Trophoblast cell (in vitro differentiated cells and primary cell): ENCODE results near the gene ITPKB.
A peak's percentile ranks its signal among the peaks of the same experiment; 100 is the strongest.
"Not testable (repeated sequence)": the region's sequence is repeated elsewhere in the genome, so short reads cannot be mapped to it uniquely, and the experiment has no call there.

Source experiments
- DNase-seq, 2 donors: peaks; one replicate each; pipeline ENCODE4 v3.0.0-alpha.2; 2016
- H2AFZ ChIP-seq: 2 replicates; pipeline ENCODE4 v1.6.1; 2013; ENCODE audit warnings: low read length, moderate library complexity, mild to moderate bottlenecking; ENCODE audit not compliant: insufficient read depth, poor library complexity
- H2AK5ac ChIP-seq: 2 replicates; pipeline ENCODE4 v1.6.1; 2013; ENCODE audit warnings: mild to moderate bottlenecking, low read length
- H2BK120ac ChIP-seq: 2 replicates; pipeline ENCODE4 v1.6.1; 2013; ENCODE audit warnings: low read length, mild to moderate bottlenecking, moderate library complexity; ENCODE audit not compliant: insufficient read depth, poor library complexity
- H2BK12ac ChIP-seq: 2 replicates; pipeline ENCODE4 v1.6.1; 2013; ENCODE audit warnings: mild to moderate bottlenecking, low read length, moderate library complexity
- H2BK5ac ChIP-seq: 2 replicates; pipeline ENCODE4 v1.6.1; 2013; ENCODE audit warnings: low read length, low read depth, moderate library complexity, mild to moderate bottlenecking; ENCODE audit not compliant: poor library complexity
- H3K14ac ChIP-seq: 2 replicates; pipeline ENCODE4 v1.6.1; 2013; ENCODE audit warnings: mild to moderate bottlenecking, low read length
- H3K18ac ChIP-seq: 2 replicates; pipeline ENCODE4 v1.6.1; 2013; ENCODE audit warnings: mild to moderate bottlenecking, low read length
- H3K23ac ChIP-seq: 2 replicates; pipeline ENCODE4 v1.6.1; 2013; ENCODE audit warnings: low read length
- H3K27ac ChIP-seq: 2 replicates; pipeline ENCODE4 v1.5.1; 2013; ENCODE audit warnings: low read depth, mild to moderate bottlenecking, inconsistent platforms, low read length, moderate library complexity
- H3K27me3 ChIP-seq: 2 replicates; pipeline ENCODE4 v1.6.1; 2013; ENCODE audit warnings: inconsistent platforms, mild to moderate bottlenecking, low read length, moderate library complexity; ENCODE audit not compliant: insufficient read depth
- H3K36me3 ChIP-seq, 2 experiments: 1 replicate in 1 of 2; 2 replicates in 1 of 2; pipeline ENCODE4 v1.6.1; 2013; ENCODE audit warnings: low read length in 2 of 2, mild to moderate bottlenecking in 2 of 2, moderate library complexity in 1 of 2; ENCODE audit not compliant: insufficient read depth in 2 of 2, control insufficient read depth in 1 of 2
- H3K4ac ChIP-seq: 2 replicates; pipeline ENCODE4 v1.6.1; 2013; ENCODE audit warnings: low read depth, mild to moderate bottlenecking, low read length, moderate library complexity
- H3K4me1 ChIP-seq, 2 experiments: 1 replicate in 1 of 2; 2 replicates in 1 of 2; pipeline ENCODE4 v1.6.1; 2013; ENCODE audit warnings: low read length in 2 of 2, mild to moderate bottlenecking in 2 of 2, moderate library complexity in 1 of 2; ENCODE audit not compliant: insufficient read depth in 2 of 2, control insufficient read depth in 1 of 2
- H3K4me2 ChIP-seq: 2 replicates; pipeline ENCODE4 v1.6.1; 2013; ENCODE audit warnings: inconsistent platforms, mild to moderate bottlenecking, low read length, moderate library complexity
- H3K4me3 ChIP-seq: 2 replicates; pipeline ENCODE4 v1.5.1; 2013; ENCODE audit warnings: mild to moderate bottlenecking, low read depth, low read length, inconsistent platforms
- H3K79me1 ChIP-seq: one replicate; pipeline ENCODE4 v1.6.1; 2013; ENCODE audit warnings: low read length
- H3K79me2 ChIP-seq: 2 replicates; pipeline ENCODE4 v1.6.1; 2013; ENCODE audit warnings: low read length, mild to moderate bottlenecking; ENCODE audit not compliant: control insufficient read depth, insufficient read depth, poor library complexity
- H3K9ac ChIP-seq: 2 replicates; pipeline ENCODE4 v1.6.1; 2013; ENCODE audit warnings: mild to moderate bottlenecking, low read length
- H3K9me3 ChIP-seq: 2 replicates; pipeline ENCODE4 v1.6.1; 2013; ENCODE audit warnings: low read depth, mild to moderate bottlenecking, control low read depth, inconsistent platforms, low read length; ENCODE audit not compliant: insufficient read depth
- H4K12ac ChIP-seq: 2 replicates; pipeline ENCODE4 v1.6.1; 2013; ENCODE audit warnings: low read depth, mild to moderate bottlenecking, low read length, moderate library complexity
- H4K8ac ChIP-seq: 2 replicates; pipeline ENCODE4 v1.6.1; 2013; ENCODE audit warnings: low read depth, mild to moderate bottlenecking, low read length, moderate library complexity
- H4K91ac ChIP-seq: one replicate; pipeline ENCODE4 v1.6.1; 2013; ENCODE audit warnings: low read depth, mild to moderate bottlenecking, low read length, moderate library complexity
- WGBS: extraction: QIAGEN DNeasy Blood & Tissue Kit; methylation state at CpG from one replicate; pipeline ENCODE4 v1.1.7; 2013; ENCODE audit warnings: missing lambda C conversion rate; ENCODE audit not compliant: insufficient read length, insufficient coverage; ENCODE audit errors: extremely low coverage; 5-methylcytosine and 5-hydroxymethylcytosine counted together

Gene ITPKB

GRCh38 chr1:226617719-226618118 lies 121.4 kb downstream of the ITPKB start:
- not testable (repeated sequence) for H3K27me3 ChIP-seq, H3K27ac ChIP-seq, H3K23ac ChIP-seq, H3K4me2 ChIP-seq, H3K4ac ChIP-seq, DNase-seq, H4K12ac ChIP-seq, H4K8ac ChIP-seq, H4K91ac ChIP-seq, H3K4me3 ChIP-seq, H3K79me1 ChIP-seq, H3K4me1 ChIP-seq, H3K79me2 ChIP-seq, H2BK5ac ChIP-seq, H3K9me3 ChIP-seq, H3K14ac ChIP-seq, H2BK120ac ChIP-seq, H3K36me3 ChIP-seq, H2BK12ac ChIP-seq, H3K9ac ChIP-seq, H3K18ac ChIP-seq, H2AK5ac ChIP-seq, H2AFZ ChIP-seq
- no CpG with 5 or more reads among the region's 1 CpG for WGBS

GRCh38 chr1:226617109-226617508 lies 122.0 kb downstream of the ITPKB start:
- Histone ChIP-seq H3K27ac (no peak overlapping the region), H2BK120ac (no peak overlapping the region), H2BK5ac (no peak overlapping the region), H3K27me3 (no peaks in the 10 kb centered on the region), H3K9me3 (no peaks in the 10 kb centered on the region), H3K79me2 (no peaks in the 10 kb centered on the region), H3K4me3 (no peak overlapping the region), H4K91ac (no peak overlapping the region), H4K8ac (no peak overlapping the region), H3K79me1 (no peaks in the 10 kb centered on the region), H3K18ac (no peak overlapping the region), H3K36me3 (no peaks in the 10 kb centered on the region), H3K9ac (no peak overlapping the region), H4K12ac (no peak overlapping the region), H3K14ac (no peak overlapping the region), H2BK12ac (no peak overlapping the region), H2AFZ (no peak overlapping the region), H3K4me2 (no peak overlapping the region), H3K23ac (no peak overlapping the region), H3K4ac (no peak overlapping the region), H2AK5ac (no peak overlapping the region), H3K4me1 (no peaks in the 10 kb centered on the region)
- DNase-seq, result peak in 1 of 2 donors; percentile 13
- WGBS, result no CpG with 5 or more reads among the region's 8 CpGs

GRCh38 chr1:226616636-226617035 lies 122.4 kb downstream of the ITPKB start:
- Histone ChIP-seq H3K9ac (no peak overlapping the region), H4K91ac (no peak overlapping the region), H3K79me2 (no peaks in the 10 kb centered on the region), H3K23ac (no peak overlapping the region), H3K36me3 (no peaks in the 10 kb centered on the region), H3K27ac (no peak overlapping the region), H3K4me2 (no peak overlapping the region), H2AFZ (no peak overlapping the region), H2BK12ac (no peak overlapping the region), H3K14ac (no peak overlapping the region), H3K27me3 (no peaks in the 10 kb centered on the region), H3K4ac (no peak overlapping the region), H3K9me3 (no peaks in the 10 kb centered on the region), H4K8ac (no peak overlapping the region), H3K18ac (no peak overlapping the region), H2BK5ac (no peak overlapping the region), H4K12ac (no peak overlapping the region), H3K4me1 (no peaks in the 10 kb centered on the region), H2BK120ac (no peak overlapping the region), H3K79me1 (no peaks in the 10 kb centered on the region), H2AK5ac (no peak overlapping the region), H3K4me3 (no peak overlapping the region)
- no CpG with 5 or more reads among the region's 1 CpG for WGBS
- DNase-seq, result peak in 1 of 2 donors; percentile 49

- no peak overlapping the region for H3K23ac ChIP-seq
- no peak overlapping the region for H2BK5ac ChIP-seq
- H3K9me3 ChIP-seq, result peaks cover 2% of the 10 kb centered on the region
- no peak overlapping the region for H4K12ac ChIP-seq
- H3K79me2 ChIP-seq, result no peaks in the 10 kb centered on the region
- H3K9ac ChIP-seq, result no peak overlapping the region
- H3K14ac ChIP-seq, result no peak overlapping the region
- H2BK120ac ChIP-seq, result no peak overlapping the region
- H3K4me1 ChIP-seq, result no peaks in the 10 kb centered on the region
- no peak overlapping the region for H4K91ac ChIP-seq
- no peaks in the 10 kb centered on the region for H3K27me3 ChIP-seq
- no peak overlapping the region for H3K4me3 ChIP-seq
- H3K36me3 ChIP-seq, result no peaks in the 10 kb centered on the region
- H3K79me1 ChIP-seq, result no peaks in the 10 kb centered on the region
- H4K8ac ChIP-seq, result no peak overlapping the region
- no peak overlapping the region for H2AK5ac ChIP-seq
- no peak overlapping the region for H3K4ac ChIP-seq
- no CpG with 5 or more reads among the region's 9 CpGs for WGBS
- no peak for DNase-seq
- no peak overlapping the region for H2BK12ac ChIP-seq
- H2AFZ ChIP-seq, result no peak overlapping the region
- no peak overlapping the region for H3K4me2 ChIP-seq
- H3K27ac ChIP-seq, result no peak overlapping the region
- no peak overlapping the region for H3K18ac ChIP-seq
These were observed 123.2 kb downstream of the ITPKB start for GRCh38 chr1:226615876-226616275.
